KG1 (cell line): ENCODE results near the gene FOXQ1.

Experiments
- DNase-seq: peaks from one replicate; lab custom pipeline; 2025; lab: John Stamatoyannopoulos, UW

FOXQ1 gene

DNA sequence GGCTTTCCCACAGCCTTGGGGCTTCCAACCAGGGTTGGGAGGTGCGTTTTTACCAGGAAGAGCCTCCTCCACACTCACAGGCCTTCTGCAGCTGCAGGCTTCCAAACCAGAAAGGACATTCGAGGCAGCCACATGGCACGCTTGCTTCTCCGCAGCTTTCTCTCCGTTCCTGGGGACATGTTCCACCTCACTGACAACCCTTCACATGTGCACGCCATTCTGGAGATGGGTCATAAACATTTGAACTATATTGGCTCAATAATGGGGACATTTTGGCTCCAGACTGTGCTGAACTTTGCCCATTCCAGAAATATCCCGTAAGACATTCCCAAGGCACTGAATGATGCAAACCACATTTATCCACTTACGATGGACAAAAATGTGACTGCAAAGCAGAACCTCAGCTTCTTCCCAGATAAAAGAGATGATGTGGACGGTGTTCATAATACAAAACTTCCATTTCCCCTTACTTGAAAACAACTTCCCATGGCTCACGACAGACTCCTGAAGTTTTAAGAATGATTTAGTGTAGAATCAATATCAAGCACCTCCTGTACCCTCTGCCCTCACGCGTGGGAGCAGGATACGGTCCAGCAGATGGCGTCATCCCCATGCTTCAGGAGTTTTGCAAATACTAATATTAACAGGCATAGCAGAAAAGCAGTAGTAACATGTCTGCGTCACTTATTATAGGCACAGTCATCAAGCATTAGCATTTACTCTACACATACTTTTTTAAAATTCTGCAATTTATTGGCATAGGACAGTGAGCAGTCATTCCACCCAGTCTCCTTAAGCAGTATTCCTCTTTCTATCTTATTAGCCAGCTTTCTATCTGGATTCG is 52.1 kb downstream of the FOXQ1 start:
- no peak for DNase-seq
